Caki2 (cell line): ENCODE measurements around the gene APP. TPM values are rescaled to one million over a fixed set of nuclear protein-coding genes. Genes with fewer than 3 reads are reported as not detected.
A peak's percentile ranks its signal among the peaks of the same experiment; 100 is the strongest.

Experiments
- DNase-seq: peaks from one replicate; pipeline ENCODE4 v3.0.0-alpha.2; 2015; ENCODE audit warnings: low read depth
- in situ Hi-C: cut with HindIII; loops from 2 replicates; pipeline ENCODE4 v1.10.0; 2016; ENCODE audit warnings: low sequenced_read_pairs, low pct_unique_long_range_greater_than_20kb, mixed read lengths
- total RNA-seq: library from RNA; depleted of rRNA; stranded (reverse); fragments of >200 nt; shearing (Covaris generic); gene quantifications from 2 replicates; pipeline ENCODE4 v1.2.3, GENCODE V29; 2014; ENCODE audit warnings: low replicate concordance

APP gene
- total RNA-seq, 1 experiment from 2014 or later = 842 TPM

GRCh38 chr21:25891596-25891995 is 279.0 kb downstream of the APP start:
- DNase-seq = no peak
- in situ Hi-C loops = loop anchor here (25.0 kb wide), 1 partner anchor 271 kb away; the partner anchor contains the start of gene APP

- in situ Hi-C loops = loop anchor here (25.0 kb wide), 1 partner anchor 272 kb away; the partner anchor contains the start of gene APP
- DNase-seq = no peak
Observed at GRCh38 chr21:25890001-25890400, 280.6 kb downstream of the APP start.

DNA sequence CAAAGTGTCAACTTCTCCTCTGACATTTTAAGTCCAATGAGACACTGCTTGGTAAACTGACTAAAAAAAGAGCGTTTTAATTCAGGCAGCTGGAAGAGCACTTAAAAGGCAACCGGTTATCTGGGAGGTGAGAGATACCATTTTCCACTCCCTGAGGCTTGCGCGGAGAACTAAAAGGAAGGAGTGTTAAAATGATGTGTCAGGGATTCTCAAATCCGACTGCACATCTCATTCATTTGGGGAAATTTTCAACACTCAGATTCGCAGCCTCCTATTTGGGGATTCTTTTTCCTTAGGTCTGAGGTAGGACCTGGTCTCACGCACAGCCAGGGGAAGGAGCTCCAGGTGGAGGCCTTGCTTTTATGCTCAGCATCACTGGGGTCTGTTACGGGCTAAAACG is 281.9 kb downstream of the APP start:
- DNase-seq = no peak
- in situ Hi-C loops = loop anchor here (25.0 kb wide), 1 partner anchor 274 kb away; the partner anchor contains the start of gene APP

- peak; percentile 81 for DNase-seq
- in situ Hi-C loops = loop anchor here (25.0 kb wide), 1 partner anchor 275 kb away; the partner anchor contains the start of gene APP
Observed at GRCh38 chr21:25887646-25888306, 282.8 kb downstream of the APP start.

GRCh38 chr21:25887166-25887565 is 283.4 kb downstream of the APP start:
- DNase-seq = no peak
- in situ Hi-C loops = loop anchor here (25.0 kb wide), 1 partner anchor 275 kb away; the partner anchor contains the start of gene APP

DNA sequence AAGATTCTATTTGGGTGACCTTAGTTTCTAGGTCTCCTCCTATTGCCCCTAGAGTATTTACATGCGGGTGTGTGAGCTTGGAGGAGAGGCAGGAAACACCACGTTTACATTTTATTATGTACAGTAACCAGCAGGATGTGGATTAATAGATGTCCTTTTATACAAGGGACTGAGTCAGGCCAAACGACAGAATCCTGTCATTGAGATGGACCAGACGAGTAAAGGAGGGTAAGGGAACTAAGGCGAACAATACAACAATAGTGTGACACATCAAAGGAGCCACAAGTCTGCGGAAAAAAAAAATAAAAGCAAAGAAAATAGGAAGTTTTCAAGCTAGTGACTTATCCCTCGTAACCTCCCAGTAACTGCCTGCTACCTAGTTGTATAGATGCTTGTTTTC is 284.7 kb downstream of the APP start:
- no peak for DNase-seq
- in situ Hi-C loops = loop anchor here (25.0 kb wide), 1 partner anchor 276 kb away; the partner anchor contains the start of gene APP

DNA sequence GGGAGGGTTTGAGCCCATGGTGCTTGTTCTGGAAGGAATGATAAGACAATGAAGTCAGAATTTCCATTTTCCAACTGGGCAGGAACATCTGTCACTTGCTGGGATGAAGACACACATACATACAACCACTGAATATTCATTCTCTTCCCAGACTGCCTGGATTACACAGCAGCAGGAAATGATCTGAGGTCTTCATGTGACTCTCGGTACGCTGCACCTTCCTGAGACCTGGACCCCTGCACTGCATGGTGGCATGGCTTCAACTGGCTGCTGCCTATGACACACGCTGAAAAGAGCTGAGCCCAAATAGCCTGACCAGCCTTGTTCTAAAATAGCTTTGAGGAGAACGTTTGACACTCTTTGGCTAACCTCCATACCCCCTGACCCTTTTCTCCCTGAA is 285.2 kb downstream of the APP start:
- no peak for DNase-seq
- in situ Hi-C loops = loop anchor here (25.0 kb wide), 1 partner anchor 277 kb away; the partner anchor contains the start of gene APP

GRCh38 chr21:25884311-25884710 is 286.3 kb downstream of the APP start:
- in situ Hi-C loops = loop anchor here (25.0 kb wide), 1 partner anchor 278 kb away; the partner anchor contains the start of gene APP
- DNase-seq = peak; percentile 30

- in situ Hi-C loops = loop anchor here (25.0 kb wide), 1 partner anchor 281 kb away; the partner anchor contains the start of gene APP
- DNase-seq = peak; percentile 50
Observed at GRCh38 chr21:25881524-25882376, 288.8 kb downstream of the APP start.

- DNase-seq = no peak
- in situ Hi-C loops = loop anchor here (25.0 kb wide), 1 partner anchor 283 kb away; the partner anchor contains the start of gene APP
Observed at GRCh38 chr21:25879203-25879602, 291.4 kb downstream of the APP start.

- in situ Hi-C loops = loop anchor here (25.0 kb wide), 1 partner anchor 284 kb away; the partner anchor contains the start of gene APP
- no peak for DNase-seq
Observed at GRCh38 chr21:25878344-25878743, 292.2 kb downstream of the APP start.

DNA sequence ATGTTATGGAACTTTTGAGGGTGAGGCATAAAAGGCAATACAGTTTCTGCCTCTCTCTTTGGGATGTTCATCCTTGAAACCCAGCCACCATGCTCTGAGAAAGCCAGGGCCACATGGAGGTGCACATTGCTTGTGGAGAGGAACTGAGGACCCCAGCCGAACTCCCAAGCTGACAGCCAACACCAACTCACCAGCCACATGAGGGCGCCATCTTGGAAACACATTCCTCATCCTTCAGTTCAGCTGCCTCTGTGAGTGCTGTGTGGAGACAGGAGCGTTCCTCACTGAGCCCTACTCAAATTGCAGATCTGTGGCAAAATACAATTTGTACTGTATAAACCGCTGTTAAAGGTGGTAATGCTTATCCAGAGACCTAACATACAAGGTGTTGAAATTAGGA is 298.3 kb downstream of the APP start:
- in situ Hi-C loops = no loop called here
- DNase-seq = no peak

- in situ Hi-C loops = no loop called here
- no peak for DNase-seq
Observed at GRCh38 chr21:25871566-25871965, 299.0 kb downstream of the APP start.

GRCh38 chr21:25870084-25870483 is 300.5 kb downstream of the APP start:
- in situ Hi-C loops = no loop called here

GRCh38 chr21:25867061-25867460 is 303.5 kb downstream of the APP start:
- in situ Hi-C loops = no loop called here

More at GRCh38 chr21:25870084-25870483, 300.5 kb downstream of the APP start:
- DNase-seq = no peak

DNA sequence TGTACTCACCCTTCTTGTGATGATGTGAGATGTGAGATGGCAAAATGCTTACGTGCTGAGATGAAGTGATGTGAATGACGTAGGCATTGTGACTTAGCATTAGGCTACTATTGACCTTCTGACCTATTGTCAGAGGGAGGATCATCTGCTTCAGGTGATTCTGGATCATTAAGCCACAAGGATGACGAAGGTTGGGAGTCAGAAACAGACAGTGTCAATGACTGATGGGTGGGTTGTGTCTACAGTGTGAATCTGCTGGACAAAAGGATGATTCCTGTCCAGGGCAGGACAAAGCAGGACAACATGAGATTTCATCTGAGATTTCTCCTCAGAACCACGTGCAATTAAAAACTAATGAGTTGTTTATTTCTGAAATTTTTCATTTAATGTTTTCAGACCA is 306.8 kb downstream of the APP start:
- DNase-seq = no peak
- in situ Hi-C loops = no loop called here

More at GRCh38 chr21:25867061-25867460, 303.5 kb downstream of the APP start:
- no peak for DNase-seq

DNA sequence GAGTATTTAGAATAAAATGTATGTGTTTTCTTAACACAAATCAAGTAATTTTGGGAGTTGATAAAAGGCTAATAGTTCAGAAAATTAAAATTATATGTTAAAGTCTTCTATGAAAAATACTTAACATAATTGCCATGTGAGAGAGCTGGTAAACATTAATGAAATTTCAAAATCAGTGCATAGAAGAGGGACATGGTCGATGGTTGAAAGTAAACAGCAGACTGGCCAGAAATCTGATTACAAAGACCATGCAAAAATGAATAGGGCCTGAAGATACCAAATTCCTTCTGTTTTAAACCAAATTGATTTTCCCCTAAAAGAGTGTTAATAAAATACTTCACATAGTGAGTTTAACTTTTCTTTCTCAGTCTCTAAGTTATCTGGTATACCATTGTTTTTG is 307.5 kb downstream of the APP start:
- no peak for DNase-seq
- in situ Hi-C loops = no loop called here

GRCh38 chr21:25862596-25862995 is 308.0 kb downstream of the APP start:
- peak; percentile 20 for DNase-seq
- in situ Hi-C loops = no loop called here

- DNase-seq = no peak
- in situ Hi-C loops = no loop called here
Observed at GRCh38 chr21:25862112-25862511, 308.5 kb downstream of the APP start.
